Renal cortex interstitium (tissue), 11 donors: ENCODE data around the gene COL4A5. TPM values are rescaled to one million over a fixed set of nuclear protein-coding genes. Genes with fewer than 3 reads are reported as not detected.

ENCODE experiments used
- DNase-seq, 11 donors: peaks; one replicate each; pipeline ENCODE4 v3.0.0-alpha.2; 2013; ENCODE audit warnings: low read depth in 9 of 11, low spot score in 4 of 11; ENCODE audit errors: extremely low read depth in 1 of 11
- polyA plus RNA-seq, 3 donors: library from polyadenylated mRNA; unstranded; fragments of 120-200 nt; gene quantifications; one replicate each; pipeline ENCODE4 v1.2.1, GENCODE V29; 2013; ENCODE audit not compliant: insufficient read length in 3 of 3

Gene COL4A5
- polyA plus RNA-seq, 3 donors, result 107 to 134 (median 128) TPM

DNA sequence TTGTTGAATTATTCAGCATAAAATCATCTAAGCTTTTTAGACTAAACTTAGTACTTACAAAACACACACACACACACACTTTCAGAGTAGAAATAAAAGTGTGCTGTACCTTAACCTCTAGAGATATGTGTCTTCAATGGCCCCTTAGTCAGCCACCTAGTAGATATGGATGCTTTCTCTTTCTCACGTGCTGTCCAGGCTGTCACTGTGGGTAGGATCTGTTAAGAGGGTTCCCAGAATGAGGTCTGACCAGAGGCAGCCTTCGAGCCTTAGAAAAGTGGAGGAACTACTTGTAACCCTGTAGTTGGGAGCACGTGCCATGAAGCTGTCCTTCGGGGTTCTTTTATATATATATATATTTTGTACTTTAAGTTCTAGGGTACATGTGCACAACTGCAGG is 117.9 kb downstream of the COL4A5 start:
- DNase-seq, result no peak

DNA sequence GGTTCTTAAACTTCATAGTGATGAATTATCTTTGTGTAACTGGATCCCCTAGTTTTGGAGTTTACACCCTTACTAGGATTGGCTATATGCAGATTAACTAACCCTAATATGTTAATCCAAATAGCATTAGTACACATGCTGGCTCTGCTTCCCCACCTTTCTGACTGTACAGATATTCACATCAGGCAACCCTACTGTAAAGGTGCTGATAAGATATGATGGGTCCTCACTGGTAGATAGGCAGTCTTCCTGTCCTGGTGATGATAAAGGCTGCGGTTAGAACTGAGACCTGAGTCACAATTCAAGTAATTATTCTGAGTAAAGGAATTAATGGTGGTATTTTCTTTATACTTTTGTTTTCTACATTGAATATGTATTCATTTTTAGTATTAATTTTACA is 118.6 kb downstream of the COL4A5 start:
- DNase-seq, result no peak

DNA sequence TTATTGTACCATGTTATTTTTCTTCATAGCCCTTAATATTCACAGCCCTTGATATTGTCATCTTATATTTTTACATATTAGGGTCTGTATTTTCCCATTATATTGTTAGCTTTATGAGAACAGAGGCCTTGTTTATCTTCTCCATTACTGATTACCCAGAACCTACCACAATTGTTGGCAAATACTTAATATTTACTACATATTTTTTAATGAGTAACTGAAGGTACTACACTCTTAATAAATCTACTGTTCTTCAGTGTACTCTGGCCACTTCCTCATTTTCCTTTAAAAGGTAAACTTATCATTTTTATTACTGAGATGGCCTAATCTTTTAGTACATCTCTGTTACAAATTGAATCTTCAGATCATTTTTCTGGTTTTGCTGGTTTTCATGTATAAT is 133.5 kb downstream of the COL4A5 start:
- DNase-seq, result no peak

GRCh38 chrX:108582151-108582550 is 142.5 kb downstream of the COL4A5 start:
- DNase-seq, result no peak

DNA sequence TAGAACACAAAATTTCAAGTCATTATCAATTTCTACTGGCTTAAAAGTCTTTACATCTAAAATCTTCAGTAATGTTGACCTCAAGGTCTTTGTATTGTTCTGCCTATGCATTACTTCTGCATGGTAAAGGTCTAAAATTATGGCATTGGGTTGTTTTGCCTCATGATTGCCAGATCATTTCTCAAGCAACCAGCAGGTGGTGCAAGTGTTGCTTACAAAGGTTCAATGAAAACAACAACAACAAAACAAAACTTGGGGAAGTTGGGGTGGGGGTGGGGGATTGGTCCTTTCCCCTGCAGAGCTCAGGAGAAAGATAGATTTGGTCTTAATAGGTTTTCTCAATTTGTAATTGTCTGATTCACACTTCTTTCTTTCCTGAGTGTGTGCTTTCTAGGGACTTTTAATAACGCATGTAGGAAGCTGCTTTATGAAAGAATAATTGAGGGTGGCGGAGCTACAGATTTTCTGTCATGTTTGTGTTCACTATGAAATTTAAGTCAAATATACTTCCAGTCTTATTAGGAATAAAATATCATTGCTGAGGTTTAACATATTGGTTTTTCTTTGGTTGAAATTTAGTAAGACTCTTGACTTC is 145.1 kb downstream of the COL4A5 start:
- DNase-seq, result no peak

- DNase-seq, result no peak
Observed at GRCh38 chrX:108590496-108590895, 150.9 kb downstream of the COL4A5 start.

DNA sequence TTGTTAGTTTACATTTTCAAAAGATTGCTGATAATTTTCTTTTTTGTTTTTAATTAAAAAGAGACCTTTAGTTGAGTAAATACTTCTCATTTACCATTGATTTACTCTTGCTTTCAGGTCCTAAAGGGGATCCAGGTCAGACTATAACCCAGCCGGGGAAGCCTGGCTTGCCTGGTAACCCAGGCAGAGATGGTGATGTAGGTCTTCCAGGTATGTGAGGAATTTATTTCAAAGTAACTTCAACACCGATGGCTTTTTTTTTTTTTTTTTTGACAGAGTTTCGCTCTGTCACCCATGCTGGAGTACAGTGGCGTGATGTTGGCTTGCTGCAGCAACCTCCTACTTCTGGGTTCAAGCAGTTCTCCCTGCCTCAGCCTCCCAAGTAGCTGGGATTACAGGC is 161.6 kb downstream of the COL4A5 start:
- DNase-seq, result no peak

DNA sequence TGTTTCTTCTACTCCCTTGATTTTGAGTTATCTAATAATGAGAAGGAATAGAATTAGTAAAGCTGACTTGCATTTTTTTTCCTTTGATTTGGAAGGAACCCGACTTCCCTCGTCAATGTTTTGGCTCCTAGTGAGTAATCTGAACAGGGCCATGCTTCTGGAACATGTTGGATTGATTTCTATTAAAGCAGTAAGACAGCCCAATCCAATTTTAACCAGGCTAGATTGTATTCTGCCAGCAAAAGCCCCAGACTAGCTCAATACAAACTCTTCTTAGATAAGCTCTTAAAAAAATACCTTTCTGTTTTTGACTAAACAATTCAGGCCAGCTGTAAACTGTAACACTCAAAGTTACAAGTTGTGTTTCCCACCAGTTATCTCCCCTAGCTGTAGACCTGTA is 170.5 kb downstream of the COL4A5 start:
- DNase-seq, result no peak

- no peak for DNase-seq
Observed at GRCh38 chrX:108614616-108615015, 175.0 kb downstream of the COL4A5 start.

DNA sequence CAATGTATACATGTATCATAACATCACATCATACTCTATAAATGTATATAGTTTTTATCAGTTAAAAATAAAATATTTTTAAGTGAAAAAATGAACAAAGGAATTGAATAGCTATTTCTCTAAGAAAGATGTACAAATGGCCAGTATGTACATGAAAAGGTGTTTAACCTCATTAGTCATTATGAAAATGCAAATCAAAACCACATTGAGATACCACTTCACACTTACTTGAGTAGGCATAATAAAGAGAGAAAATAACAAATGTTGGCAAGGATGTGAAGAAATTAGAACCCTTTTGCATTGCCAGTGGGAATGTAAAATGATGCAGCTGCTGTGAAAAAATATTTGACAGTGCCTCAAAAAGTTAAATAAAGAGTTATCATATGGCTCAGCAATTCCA is 201.2 kb downstream of the COL4A5 start:
- no peak for DNase-seq

DNA sequence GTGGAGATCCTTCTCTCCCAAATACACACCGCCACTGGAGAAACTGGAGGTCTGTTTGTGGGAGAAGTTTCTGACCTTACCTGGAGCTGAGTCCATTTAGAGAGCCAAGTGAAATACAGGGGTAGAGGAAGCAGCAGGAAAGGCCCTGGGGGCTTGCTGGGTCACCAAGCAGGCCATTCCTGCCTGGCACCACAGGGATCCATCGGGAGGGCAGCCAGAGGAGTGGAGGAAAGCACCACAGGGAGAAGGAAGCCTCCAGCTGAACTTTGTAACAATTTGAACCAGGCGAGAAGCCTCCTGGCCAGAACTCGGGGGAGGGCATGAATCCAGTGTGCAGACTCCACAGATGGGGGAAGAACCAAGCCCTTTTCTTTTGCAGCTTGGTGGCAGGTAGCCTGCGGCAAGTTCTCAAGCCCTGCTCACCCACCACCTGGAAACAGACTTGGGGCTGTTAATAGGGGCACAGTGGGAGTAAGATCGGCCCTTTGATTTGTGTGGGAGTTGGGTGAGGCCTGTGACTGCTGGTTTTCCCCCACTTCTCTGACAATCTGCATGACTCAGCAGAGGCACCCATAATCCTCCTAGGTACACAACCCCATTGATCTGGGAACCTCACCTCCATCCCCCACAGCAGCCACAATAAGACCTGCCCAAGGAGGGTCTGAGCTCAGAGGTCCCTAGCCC is 202.1 kb downstream of the COL4A5 start:
- DNase-seq, result no peak

GRCh38 chrX:108642273-108642628 is 202.6 kb downstream of the COL4A5 start:
- DNase-seq, result no peak

DNA sequence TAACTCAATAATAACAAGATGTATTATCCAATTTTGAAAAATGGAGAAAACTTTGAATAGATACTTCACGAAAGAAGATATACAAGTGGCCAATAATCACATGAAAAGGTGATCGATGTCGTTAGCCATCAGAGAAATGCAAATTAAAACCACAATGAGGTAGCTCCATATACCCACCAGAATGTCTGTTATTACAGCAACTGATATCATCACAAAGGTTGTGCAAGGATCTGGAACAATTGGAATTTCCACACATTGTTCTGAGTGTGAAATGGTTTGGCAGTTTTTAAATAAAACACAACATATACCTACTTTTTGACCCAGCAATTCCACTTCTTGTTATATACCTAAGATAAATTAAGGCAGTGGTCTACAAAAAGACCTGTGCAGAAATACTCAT is 225.1 kb downstream of the COL4A5 start:
- DNase-seq, result no peak

- no peak for DNase-seq
Observed at GRCh38 chrX:108666101-108666500, 226.5 kb downstream of the COL4A5 start.

DNA sequence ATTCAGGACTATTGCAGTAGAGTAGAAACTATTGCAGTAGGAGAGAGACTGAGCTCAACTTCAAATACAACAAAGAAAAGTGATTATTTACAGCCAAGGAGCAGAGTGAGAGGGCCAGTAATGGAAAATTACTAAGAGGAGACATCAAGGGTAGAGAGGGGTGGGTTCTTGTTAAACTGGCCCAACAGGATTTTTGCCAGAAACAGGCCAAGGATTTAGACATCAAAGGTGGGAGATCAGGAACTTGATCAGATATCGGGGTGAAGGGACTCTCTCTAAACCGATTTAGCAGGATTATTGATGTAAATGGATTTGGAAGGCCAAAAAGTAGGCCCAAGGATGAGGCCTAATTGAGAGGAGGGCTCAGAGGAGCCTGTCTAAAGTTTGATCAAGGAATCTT is 231.9 kb downstream of the COL4A5 start:
- no peak for DNase-seq

GRCh38 chrX:108696690-108697089 is 257.1 kb downstream of the COL4A5 start:
- DNase-seq, result no peak

DNA sequence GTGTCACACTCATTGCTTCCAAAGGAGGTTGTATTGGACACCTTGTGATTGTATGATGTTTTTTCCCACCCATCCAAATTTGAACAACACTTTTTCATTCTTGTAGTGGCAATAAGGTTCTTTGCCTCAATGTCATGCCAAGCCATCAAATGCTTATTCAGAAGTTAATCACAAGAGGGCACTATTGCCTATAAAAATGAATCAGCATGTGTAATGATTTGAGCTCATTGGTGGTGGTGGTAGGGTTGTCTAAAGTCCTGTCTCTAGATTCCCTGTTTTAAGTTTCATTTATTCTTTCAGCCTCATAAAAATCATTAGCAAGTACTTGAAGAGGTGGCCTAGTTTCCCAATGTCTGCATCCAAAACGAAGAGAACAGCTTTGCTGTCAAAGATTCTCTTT is 259.7 kb downstream of the COL4A5 start:
- DNase-seq, result peak in 10 of 11 donors; percentile 2 to 18 (median 6)

GRCh38 chrX:108701633-108702032 is 262.0 kb downstream of the COL4A5 start:
- no peak for DNase-seq

DNA sequence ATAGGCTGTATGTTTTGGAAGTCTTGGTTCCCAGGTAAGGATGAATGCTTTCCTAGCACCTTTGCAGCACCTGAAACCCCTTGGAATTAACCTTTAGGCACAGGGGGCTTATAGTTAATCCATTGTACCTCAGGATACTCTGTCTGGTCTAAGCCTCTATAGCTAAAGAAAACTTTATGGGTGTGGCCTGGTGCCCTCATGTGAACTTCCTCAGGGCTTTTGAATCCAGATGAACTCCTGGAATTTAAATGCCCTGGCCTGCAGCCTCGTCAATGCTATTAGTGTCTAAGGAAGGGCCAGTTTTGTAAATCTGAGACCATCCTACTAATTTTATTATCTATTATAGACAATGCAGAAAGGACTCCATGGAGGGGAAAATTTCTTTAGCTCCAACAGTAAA is 262.9 kb downstream of the COL4A5 start:
- DNase-seq, result no peak

GRCh38 chrX:108704839-108705238 is 265.2 kb downstream of the COL4A5 start:
- DNase-seq, result no peak

DNA sequence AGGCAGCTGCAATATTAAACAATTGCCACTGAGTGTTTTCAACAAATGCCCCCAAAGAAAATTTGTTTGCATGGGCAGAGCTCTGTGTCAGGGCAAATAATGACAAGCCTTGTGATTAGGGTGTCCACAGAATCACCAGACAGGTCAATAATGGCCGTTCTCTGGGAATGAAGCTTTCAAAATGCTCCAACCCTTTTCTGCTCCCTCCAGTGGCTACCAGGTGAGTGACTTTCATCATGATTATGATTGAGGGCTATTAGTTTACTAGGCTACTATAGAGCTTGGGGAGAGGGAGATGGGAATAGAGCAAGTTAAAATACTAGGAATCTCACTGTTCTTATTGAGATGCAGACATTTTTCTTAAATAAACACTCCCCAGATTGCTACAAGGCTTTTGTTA is 273.2 kb downstream of the COL4A5 start:
- DNase-seq, result no peak
